ENCODE measurements around the gene ACAN. TPM values are rescaled to one million over a fixed set of nuclear protein-coding genes. Genes with fewer than 3 reads are reported as not detected.

ACAN gene
- total and polyA plus RNA-seq, 2 of the 8 experiments (the other 6 are each of a cell fraction or from before 2014, with no cell fraction given) = 0.71 to 0.73 TPM

DNA sequence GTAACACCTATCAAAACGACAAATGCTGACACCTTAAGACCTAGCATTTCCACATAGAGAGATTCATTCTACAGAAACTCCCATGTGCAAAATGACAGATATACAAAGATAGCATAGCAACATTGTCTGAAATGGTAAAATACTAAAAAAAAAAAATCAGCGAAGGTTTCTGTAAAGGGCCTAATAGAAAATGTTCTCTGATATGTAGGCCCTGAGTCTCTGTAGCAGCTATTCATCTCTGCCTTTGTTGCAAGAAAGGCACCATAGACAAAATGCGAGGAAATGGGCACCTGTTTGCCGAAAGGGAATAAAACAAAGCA, 110.6 kb downstream of the ACAN start (continued):
- TF ChIP-seq TAF7 (optimal IDR thresholded peaks at IDR 0.05; ENCODE audit: borderline replicate concordance, low read depth, low read length) = no peak
